ENCODE results near the gene TMEM218.
A peak's percentile ranks its signal among the peaks of the same experiment; 100 is the strongest.

TMEM218 gene

DNA sequence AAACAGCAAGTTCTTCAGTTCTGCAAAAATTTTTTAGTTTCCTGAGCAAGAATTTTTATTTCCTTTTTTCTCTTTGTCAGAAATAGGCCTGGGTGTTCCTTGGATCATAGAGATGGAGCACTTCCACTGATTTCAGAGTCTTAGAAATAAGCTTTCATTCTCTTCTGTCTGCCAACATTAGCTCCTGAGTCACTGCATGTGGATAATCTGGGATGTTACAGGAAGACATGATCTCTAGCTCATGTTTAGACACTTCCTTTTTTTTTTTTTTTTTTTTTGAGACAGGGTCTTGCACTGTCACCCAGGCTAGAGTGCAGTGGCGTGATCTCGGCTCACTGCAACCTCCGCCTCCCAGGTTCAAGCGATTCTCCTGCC lies 13.2 kb upstream of the TMEM218 start:
- no peaks in the 10 kb centered on the region for H3K36me3 ChIP-seq (ENCODE audit: control insufficient read depth, insufficient read depth, low read length)
- TF ChIP-seq, protein P1, sequence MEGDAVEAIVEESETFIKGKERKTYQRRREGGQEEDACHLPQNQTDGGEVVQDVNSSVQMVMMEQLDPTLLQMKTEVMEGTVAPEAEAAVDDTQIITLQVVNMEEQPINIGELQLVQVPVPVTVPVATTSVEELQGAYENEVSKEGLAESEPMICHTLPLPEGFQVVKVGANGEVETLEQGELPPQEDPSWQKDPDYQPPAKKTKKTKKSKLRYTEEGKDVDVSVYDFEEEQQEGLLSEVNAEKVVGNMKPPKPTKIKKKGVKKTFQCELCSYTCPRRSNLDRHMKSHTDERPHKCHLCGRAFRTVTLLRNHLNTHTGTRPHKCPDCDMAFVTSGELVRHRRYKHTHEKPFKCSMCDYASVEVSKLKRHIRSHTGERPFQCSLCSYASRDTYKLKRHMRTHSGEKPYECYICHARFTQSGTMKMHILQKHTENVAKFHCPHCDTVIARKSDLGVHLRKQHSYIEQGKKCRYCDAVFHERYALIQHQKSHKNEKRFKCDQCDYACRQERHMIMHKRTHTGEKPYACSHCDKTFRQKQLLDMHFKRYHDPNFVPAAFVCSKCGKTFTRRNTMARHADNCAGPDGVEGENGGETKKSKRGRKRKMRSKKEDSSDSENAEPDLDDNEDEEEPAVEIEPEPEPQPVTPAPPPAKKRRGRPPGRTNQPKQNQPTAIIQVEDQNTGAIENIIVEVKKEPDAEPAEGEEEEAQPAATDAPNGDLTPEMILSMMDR (IDR thresholded peaks at IDR 0.05; ENCODE audit: insufficient read depth, low read length, poor library complexity, severe bottlenecking): no peak
- no peaks in the 10 kb centered on the region; the same call in 1 of the 2 replicates for H3K27me3 ChIP-seq (replicated peaks; ENCODE audit: control insufficient read depth, insufficient read depth, low read length)
- no peak overlapping the region for H3K4me3 ChIP-seq (replicated peaks; ENCODE audit: low read depth, low read length)
- DNase-seq (ENCODE audit: extremely low read depth, insufficient read length): no peak

DNA sequence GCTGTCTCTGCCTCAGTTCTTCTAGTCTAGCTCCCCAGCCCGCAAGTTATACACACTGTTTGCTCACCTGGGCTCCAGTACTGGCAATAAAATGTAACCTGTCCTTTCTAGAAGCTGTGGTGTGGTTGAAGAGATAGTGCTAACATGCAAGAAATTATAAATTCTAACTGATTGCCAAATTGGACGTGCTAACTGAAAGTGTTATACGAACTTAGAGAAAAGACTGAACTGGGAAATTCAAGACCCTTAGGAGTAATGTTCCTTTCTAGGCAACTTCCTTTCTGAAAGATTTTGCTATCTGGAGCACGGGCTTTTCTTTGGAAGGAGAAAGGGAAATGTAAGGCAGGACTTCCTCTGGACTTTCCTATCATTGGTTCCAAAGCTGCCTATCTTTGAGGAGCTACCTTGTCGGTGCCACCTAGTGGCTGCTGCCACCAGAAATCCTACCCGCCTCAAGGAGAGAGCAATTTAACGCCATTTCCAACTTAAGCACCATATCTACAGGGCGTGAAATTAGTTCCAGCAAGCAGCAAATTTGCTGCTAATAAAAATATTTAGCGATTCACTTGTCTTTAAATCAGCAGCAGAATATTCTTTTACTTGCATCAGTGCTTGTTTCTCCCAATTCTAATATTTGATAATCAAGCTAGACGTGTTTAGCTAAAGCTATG lies 12.7 kb upstream of the TMEM218 start:
- peak; percentile 22 for DNase-seq (ENCODE audit: extremely low read depth, insufficient read length)
- Histone ChIP-seq H3K4me3 (replicated peaks; ENCODE audit: low read depth, low read length) (no peak overlapping the region), H3K27me3 (replicated peaks; ENCODE audit: control insufficient read depth, insufficient read depth, low read length) (no peaks in the 10 kb centered on the region; the same call in 1 of the 2 replicates)

DNA sequence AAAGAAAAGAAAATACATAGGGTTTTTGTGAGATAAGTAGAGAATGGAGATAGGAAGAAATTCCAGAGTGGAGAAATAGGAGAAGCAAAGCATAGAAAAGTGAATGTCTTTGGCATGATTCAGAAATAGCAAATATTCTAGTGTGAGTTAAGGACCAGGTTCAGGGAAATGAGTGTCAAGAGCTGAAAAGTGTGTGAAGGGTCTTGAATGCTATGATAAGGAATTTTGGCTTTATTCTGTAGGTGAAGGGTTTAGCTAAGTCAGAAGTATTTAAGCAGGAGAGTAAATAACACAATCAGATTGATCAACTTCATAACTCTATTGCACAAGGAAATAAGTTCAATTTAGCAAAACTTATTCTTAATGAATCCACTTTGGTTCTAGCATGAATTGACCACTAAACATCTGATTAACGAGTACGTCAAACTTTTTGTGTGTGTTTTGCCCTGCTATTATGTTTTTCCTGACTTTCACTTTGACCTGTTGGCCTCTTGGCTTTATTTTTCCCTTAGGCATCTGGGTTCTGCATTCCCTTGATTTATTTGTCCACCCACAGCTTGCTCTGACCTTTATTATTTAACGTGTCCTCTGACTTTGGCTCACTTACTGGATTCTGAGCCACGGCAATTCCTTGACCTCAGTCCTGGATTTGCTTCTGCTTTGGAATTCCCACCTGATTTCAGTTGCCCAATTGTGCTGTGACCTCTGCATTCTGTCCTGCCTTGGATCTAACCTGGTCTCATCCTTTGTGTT lies 11.9 kb upstream of the TMEM218 start:
- TF ChIP-seq, protein P1 (IDR thresholded peaks at IDR 0.05; ENCODE audit: insufficient read depth, low read length, poor library complexity, severe bottlenecking): no peak
- Histone ChIP-seq H3K36me3 (ENCODE audit: control insufficient read depth, insufficient read depth, low read length) (no peaks in the 10 kb centered on the region), H3K4me3 (replicated peaks; ENCODE audit: low read depth, low read length) (no peak overlapping the region), H3K27me3 (replicated peaks; ENCODE audit: control insufficient read depth, insufficient read depth, low read length) (no peaks in the 10 kb centered on the region; the same call in 1 of the 2 replicates)
- DNase-seq (ENCODE audit: extremely low read depth, insufficient read length): no peak

More for the DNA sequence above, 12.7 kb upstream of the TMEM218 start:
- no peaks in the 10 kb centered on the region for H3K36me3 ChIP-seq (ENCODE audit: control insufficient read depth, insufficient read depth, low read length)
- TF ChIP-seq, protein P1 (IDR thresholded peaks at IDR 0.05; ENCODE audit: insufficient read depth, low read length, poor library complexity, severe bottlenecking): peak; percentile 51

DNA sequence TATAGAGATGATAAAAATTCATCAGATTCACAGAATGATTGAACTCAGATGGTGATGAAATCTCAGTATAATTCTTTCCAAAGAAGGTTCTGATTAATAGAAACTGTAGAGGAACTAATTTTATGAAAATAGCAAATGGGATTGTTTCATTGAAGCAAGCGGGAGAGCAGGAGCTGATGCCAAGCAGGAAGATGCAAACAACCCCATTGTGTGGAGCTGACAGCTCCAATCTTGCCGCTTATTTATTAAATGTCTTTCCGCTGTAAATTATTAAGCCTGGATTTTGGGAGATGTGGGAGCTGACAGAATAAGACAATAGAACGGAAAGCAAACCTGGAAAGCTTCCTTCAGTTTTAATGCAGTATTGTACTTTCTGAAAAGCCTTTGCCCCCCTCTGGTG lies 6.0 kb upstream of the TMEM218 start:
- DNase-seq (ENCODE audit: extremely low read depth, insufficient read length): no peak
- TF ChIP-seq, protein P1 (IDR thresholded peaks at IDR 0.05; ENCODE audit: insufficient read depth, low read length, poor library complexity, severe bottlenecking): no peak
- Histone ChIP-seq H3K27me3 (replicated peaks; ENCODE audit: control insufficient read depth, insufficient read depth, low read length) (no peaks in the 10 kb centered on the region), H3K36me3 (ENCODE audit: control insufficient read depth, insufficient read depth, low read length) (no peaks in the 10 kb centered on the region), H3K4me3 (replicated peaks; ENCODE audit: low read depth, low read length) (no peak overlapping the region)

DNA sequence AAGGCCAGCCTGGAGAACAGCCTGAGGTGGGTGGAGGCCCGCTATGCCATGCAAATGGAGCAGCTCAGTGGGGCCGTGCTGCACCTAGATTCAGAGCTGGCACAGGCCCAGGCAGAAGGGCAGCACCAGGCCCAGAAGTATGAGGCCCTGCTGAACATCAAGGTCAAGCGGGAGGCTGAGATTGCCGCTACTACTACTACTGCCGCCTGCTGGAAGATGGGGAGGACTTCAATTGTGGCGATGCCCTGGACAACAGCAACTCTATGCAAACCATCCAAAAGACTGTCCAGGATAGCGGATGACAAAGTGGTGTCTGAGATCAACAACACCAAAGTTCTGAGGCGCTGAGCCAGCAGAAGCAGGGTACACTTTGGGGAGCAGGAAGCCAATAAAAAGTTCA lies 3.1 kb upstream of the TMEM218 start:
- no peaks in the 10 kb centered on the region for H3K27me3 ChIP-seq (replicated peaks; ENCODE audit: control insufficient read depth, insufficient read depth, low read length)
- TF ChIP-seq, protein P1 (IDR thresholded peaks at IDR 0.05; ENCODE audit: insufficient read depth, low read length, poor library complexity, severe bottlenecking): no peak
- H3K4me3 ChIP-seq (replicated peaks; ENCODE audit: low read depth, low read length): no peak overlapping the region
- no peak for DNase-seq (ENCODE audit: extremely low read depth, insufficient read length)
- no peaks in the 10 kb centered on the region for H3K36me3 ChIP-seq (ENCODE audit: control insufficient read depth, insufficient read depth, low read length)

Data from GM06990 (cell line).